ENCODE measurements around the gene CEACAM19.

Gene CEACAM19

DNA sequence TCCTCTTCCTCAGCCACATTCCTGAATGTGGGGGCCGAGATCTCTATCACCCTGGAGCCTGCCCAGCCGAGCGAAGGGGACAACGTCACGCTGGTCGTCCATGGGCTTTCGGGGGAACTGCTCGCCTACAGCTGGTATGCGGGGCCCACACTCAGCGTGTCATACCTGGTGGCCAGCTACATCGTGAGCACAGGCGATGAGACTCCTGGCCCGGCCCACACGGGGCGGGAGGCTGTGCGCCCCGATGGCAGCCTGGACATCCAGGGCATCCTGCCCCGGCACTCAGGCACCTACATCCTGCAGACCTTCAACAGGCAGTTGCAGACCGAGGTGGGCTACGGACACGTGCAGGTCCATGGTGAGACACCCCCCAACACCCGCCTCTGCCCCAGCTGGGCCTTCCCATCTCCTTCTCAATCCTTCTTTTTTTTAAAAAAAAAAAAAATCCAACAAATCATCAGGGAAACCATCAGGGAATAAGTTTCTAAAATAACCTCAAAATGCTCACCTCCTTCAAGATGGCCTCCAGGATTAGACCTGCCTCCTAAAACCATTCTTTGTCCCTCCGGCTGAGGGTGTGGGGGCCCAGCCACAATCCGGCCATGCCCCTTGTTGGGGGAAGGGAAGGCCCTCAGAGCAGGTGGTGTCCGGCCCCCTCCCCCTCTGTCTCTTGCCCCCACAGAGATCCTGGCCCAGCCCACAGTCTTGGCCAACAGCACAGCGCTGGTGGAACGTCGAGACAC lies 32.2 kb downstream of the CEACAM19 start:
- ATAC-seq, result no peak

DNA sequence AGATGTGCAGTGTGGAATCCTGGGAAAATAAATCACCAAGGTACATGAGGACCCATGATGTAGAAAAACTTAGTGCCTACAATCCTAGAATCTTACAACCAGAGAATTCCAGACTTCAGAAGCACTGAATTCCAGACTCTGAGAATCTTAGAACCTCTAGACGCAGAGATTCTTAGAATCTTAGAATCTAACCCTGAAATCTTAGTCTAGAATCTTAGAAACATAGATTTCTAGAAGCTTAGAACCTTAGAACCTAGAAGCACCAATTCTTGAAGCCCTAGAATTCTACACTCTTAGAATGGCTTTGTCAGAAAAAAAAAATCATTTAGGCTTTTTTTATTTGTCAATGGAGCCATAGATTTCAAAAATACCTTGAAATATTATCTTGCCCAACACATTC lies 33.7 kb downstream of the CEACAM19 start:
- no peak for ATAC-seq
- no peak for TF ChIP-seq PPARA (CRISPR knock-in tag; IDR thresholded peaks at IDR 0.05; ENCODE audit: borderline replicate concordance)
- TF ChIP-seq, protein P1, sequence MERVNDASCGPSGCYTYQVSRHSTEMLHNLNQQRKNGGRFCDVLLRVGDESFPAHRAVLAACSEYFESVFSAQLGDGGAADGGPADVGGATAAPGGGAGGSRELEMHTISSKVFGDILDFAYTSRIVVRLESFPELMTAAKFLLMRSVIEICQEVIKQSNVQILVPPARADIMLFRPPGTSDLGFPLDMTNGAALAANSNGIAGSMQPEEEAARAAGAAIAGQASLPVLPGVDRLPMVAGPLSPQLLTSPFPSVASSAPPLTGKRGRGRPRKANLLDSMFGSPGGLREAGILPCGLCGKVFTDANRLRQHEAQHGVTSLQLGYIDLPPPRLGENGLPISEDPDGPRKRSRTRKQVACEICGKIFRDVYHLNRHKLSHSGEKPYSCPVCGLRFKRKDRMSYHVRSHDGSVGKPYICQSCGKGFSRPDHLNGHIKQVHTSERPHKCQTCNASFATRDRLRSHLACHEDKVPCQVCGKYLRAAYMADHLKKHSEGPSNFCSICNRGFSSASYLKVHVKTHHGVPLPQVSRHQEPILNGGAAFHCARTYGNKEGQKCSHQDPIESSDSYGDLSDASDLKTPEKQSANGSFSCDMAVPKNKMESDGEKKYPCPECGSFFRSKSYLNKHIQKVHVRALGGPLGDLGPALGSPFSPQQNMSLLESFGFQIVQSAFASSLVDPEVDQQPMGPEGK (CRISPR knock-in tag; IDR thresholded peaks at IDR 0.05; ENCODE audit: borderline replicate concordance), result no peak
- no peak for TF ChIP-seq SNAI2 (CRISPR knock-in tag; IDR thresholded peaks at IDR 0.05)
- TF ChIP-seq TOX (CRISPR knock-in tag; IDR thresholded peaks at IDR 0.05; ENCODE audit: borderline replicate concordance), result no peak
- no peak for TF ChIP-seq ISL1 (CRISPR knock-in tag; IDR thresholded peaks at IDR 0.05)

More for the DNA sequence above, 32.2 kb downstream of the CEACAM19 start:
- TF ChIP-seq, protein P1 (CRISPR knock-in tag; IDR thresholded peaks at IDR 0.05; ENCODE audit: borderline replicate concordance), result no peak
- TF ChIP-seq ESRRG (CRISPR knock-in tag; IDR thresholded peaks at IDR 0.05) (no peak), ISL1 (CRISPR knock-in tag; IDR thresholded peaks at IDR 0.05) (no peak), ZNF70 (CRISPR knock-in tag; IDR thresholded peaks at IDR 0.05) (no peak), ZNF565 (CRISPR knock-in tag; conservative IDR thresholded peaks at IDR 0.05; ENCODE audit: low read depth) (no peak), ZNF8 (CRISPR knock-in tag; IDR thresholded peaks at IDR 0.05) (no peak), CSDC2 (CRISPR knock-in tag; IDR thresholded peaks at IDR 0.05) (no peak), RARB (CRISPR knock-in tag; IDR thresholded peaks at IDR 0.05) (no peak), ZFP30 (CRISPR knock-in tag; IDR thresholded peaks at IDR 0.05) (no peak), BACH2 (CRISPR knock-in tag; IDR thresholded peaks at IDR 0.05; ENCODE audit: borderline replicate concordance) (no peak), SNAI2 (CRISPR knock-in tag; IDR thresholded peaks at IDR 0.05) (no peak), TCF4 (CRISPR knock-in tag; IDR thresholded peaks at IDR 0.05; ENCODE audit: borderline replicate concordance) (no peak)
- TF ChIP-seq, protein P2, sequence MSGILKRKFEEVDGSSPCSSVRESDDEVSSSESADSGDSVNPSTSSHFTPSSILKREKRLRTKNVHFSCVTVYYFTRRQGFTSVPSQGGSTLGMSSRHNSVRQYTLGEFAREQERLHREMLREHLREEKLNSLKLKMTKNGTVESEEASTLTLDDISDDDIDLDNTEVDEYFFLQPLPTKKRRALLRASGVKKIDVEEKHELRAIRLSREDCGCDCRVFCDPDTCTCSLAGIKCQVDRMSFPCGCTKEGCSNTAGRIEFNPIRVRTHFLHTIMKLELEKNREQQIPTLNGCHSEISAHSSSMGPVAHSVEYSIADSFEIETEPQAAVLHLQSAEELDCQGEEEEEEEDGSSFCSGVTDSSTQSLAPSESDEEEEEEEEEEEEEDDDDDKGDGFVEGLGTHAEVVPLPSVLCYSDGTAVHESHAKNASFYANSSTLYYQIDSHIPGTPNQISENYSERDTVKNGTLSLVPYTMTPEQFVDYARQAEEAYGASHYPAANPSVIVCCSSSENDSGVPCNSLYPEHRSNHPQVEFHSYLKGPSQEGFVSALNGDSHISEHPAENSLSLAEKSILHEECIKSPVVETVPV (CRISPR knock-in tag; IDR thresholded peaks at IDR 0.05), result no peak
- TF ChIP-seq, protein P3, sequence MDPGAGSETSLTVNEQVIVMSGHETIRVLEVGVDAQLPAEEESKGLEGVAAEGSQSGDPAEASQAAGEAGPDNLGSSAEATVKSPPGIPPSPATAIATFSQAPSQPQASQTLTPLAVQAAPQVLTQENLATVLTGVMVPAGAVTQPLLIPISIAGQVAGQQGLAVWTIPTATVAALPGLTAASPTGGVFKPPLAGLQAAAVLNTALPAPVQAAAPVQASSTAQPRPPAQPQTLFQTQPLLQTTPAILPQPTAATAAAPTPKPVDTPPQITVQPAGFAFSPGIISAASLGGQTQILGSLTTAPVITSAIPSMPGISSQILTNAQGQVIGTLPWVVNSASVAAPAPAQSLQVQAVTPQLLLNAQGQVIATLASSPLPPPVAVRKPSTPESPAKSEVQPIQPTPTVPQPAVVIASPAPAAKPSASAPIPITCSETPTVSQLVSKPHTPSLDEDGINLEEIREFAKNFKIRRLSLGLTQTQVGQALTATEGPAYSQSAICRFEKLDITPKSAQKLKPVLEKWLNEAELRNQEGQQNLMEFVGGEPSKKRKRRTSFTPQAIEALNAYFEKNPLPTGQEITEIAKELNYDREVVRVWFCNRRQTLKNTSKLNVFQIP (CRISPR knock-in tag; IDR thresholded peaks at IDR 0.05; ENCODE audit: borderline replicate concordance, low read depth), result no peak
- TF ChIP-seq, protein P4, sequence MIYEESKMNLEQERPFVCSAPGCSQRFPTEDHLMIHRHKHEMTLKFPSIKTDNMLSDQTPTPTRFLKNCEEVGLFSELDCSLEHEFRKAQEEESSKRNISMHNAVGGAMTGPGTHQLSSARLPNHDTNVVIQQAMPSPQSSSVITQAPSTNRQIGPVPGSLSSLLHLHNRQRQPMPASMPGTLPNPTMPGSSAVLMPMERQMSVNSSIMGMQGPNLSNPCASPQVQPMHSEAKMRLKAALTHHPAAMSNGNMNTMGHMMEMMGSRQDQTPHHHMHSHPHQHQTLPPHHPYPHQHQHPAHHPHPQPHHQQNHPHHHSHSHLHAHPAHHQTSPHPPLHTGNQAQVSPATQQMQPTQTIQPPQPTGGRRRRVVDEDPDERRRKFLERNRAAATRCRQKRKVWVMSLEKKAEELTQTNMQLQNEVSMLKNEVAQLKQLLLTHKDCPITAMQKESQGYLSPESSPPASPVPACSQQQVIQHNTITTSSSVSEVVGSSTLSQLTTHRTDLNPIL (CRISPR knock-in tag; IDR thresholded peaks at IDR 0.05; ENCODE audit: low read depth), result no peak

DNA sequence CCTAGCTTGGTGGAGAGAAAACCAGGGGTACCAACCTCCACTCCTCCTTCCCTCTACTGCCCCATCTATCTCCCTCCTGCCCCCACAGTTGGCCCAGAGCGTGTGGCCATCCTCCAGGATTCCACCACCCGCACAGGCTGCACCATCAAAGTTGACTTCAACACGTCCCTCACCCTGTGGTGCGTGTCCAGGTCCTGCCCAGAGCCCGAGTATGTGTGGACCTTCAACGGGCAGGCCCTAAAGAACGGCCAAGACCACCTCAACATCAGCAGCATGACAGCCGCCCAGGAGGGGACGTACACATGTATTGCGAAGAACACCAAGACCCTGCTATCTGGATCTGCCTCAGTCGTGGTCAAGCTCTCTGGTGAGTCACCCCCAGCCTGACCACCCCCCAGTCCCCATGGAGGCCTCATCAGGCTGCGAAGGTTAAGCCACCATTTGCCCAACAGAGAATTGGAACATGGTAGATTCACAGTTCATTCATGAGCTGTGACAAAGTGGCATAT lies 34.3 kb downstream of the CEACAM19 start:
- no peak for ATAC-seq
- TF ChIP-seq GLIS3 (CRISPR knock-in tag; IDR thresholded peaks at IDR 0.05) (no peak), TCF4 (CRISPR knock-in tag; IDR thresholded peaks at IDR 0.05; ENCODE audit: borderline replicate concordance) (no peak), BACH2 (CRISPR knock-in tag; IDR thresholded peaks at IDR 0.05; ENCODE audit: borderline replicate concordance) (no peak), ZC3H10 (CRISPR knock-in tag; IDR thresholded peaks at IDR 0.05) (no peak)
- TF ChIP-seq, protein P4 (CRISPR knock-in tag; IDR thresholded peaks at IDR 0.05; ENCODE audit: low read depth), result no peak
- TF ChIP-seq, protein P3 (CRISPR knock-in tag; IDR thresholded peaks at IDR 0.05; ENCODE audit: borderline replicate concordance, low read depth), result no peak
- TF ChIP-seq, protein P5, sequence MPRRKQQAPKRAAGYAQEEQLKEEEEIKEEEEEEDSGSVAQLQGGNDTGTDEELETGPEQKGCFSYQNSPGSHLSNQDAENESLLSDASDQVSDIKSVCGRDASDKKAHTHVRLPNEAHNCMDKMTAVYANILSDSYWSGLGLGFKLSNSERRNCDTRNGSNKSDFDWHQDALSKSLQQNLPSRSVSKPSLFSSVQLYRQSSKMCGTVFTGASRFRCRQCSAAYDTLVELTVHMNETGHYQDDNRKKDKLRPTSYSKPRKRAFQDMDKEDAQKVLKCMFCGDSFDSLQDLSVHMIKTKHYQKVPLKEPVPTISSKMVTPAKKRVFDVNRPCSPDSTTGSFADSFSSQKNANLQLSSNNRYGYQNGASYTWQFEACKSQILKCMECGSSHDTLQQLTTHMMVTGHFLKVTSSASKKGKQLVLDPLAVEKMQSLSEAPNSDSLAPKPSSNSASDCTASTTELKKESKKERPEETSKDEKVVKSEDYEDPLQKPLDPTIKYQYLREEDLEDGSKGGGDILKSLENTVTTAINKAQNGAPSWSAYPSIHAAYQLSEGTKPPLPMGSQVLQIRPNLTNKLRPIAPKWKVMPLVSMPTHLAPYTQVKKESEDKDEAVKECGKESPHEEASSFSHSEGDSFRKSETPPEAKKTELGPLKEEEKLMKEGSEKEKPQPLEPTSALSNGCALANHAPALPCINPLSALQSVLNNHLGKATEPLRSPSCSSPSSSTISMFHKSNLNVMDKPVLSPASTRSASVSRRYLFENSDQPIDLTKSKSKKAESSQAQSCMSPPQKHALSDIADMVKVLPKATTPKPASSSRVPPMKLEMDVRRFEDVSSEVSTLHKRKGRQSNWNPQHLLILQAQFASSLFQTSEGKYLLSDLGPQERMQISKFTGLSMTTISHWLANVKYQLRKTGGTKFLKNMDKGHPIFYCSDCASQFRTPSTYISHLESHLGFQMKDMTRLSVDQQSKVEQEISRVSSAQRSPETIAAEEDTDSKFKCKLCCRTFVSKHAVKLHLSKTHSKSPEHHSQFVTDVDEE (CRISPR knock-in tag; IDR thresholded peaks at IDR 0.05), result no peak
